GM21529 (cell line): Measurements from ENCODE around the gene MTMR3.
A peak's percentile ranks its signal among the peaks of the same experiment; 100 is the strongest.
"Not testable (repeated sequence)": the region's sequence is repeated elsewhere in the genome, so short reads cannot be mapped to it uniquely, and the experiment has no call there.

Source experiments
- ATAC-seq: cut with Tn5 transposase; IDR thresholded peaks from one replicate; pipeline ENCODE4 v1.9.1; 2021; ENCODE audit not compliant: unreplicated experiment

The MTMR3 gene

DNA sequence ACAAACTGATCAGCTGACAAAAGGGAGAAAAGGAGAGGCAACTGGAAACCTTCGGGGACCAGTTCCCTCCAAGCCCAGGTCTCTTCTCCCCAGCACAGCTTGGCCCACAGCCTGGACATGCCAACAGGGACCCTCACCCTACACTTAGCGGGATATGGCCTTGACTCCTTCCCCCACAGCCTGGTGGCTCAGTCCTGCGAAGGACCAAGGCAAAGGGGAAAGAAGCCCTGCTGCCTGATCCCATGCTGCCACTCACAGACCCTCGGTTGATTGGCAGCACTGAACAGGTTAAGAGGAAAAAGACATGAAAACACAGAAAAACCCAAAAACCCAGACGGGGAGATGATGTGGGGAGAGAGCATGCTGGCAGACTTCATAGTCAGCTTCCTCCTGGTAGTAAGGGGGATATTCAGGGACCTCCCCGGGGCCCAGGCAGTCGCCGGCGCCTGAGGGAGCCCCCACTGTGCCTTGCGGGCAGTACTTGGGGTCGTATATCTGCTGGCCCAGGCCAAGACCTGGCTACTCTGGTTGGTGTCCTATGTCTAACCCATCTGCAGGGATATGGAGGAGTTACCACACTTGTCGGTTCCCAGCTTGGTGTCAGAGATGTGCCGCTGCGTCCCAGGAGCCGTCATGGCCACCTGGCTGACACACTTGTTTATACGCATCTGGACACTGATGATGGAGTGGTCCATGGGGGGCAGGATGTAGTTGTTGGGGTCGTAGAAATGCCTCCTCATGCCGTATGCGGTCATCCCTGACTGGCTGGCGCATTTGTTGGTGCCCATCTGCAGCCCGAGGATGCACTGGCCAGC lies 163.1 kb downstream of the MTMR3 start:
- ATAC-seq = no peak

DNA sequence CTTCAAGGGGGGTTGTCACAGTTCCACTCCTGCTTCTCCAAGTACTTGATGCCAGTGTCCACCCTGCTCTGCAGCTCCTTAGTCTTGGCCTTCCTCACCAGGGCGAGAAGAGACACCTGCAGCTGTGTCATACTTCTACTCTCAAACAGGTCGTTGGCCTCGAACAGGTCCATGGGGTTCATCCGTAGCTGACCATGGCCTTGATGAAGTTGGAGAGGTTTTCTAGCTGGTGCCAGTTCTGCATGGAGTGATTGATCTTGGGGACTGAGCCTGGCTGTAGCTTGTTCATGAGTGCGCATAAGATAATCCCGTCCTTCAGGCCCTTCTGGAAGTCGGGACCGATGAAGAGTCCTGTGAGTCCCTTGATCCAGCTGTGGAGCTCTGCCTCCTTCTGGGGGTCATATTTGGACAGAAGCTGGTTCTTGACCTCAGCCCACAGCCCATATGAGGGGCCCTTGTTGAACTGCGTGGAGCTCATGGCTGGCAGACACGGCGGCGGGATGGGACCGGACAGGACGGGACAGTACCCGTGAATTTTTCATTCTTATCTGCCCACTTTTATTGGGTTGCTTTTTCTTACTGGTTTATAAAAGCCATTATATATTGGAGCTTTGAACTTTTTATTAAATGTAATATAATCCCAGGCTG lies 163.9 kb downstream of the MTMR3 start:
- no peak for ATAC-seq

DNA sequence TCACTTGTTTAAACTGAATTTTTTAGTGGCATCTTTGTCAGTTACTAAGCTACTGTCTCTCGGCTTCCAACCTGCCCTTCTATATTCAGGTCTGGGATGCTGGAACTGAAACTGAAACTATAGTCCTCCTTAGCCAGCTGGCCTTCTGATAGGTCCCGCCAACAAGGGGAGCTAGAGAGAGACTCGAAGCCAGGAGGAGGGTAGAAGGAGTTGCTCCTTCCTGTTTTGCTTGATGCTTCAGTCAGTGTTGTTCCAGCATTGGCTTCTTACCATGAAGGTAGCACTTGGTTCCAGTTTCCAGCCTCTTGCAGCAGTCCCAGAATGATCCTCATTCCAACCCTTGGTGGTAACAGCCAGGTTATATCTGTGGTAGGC lies 164.4 kb downstream of the MTMR3 start:
- no peak for ATAC-seq

DNA sequence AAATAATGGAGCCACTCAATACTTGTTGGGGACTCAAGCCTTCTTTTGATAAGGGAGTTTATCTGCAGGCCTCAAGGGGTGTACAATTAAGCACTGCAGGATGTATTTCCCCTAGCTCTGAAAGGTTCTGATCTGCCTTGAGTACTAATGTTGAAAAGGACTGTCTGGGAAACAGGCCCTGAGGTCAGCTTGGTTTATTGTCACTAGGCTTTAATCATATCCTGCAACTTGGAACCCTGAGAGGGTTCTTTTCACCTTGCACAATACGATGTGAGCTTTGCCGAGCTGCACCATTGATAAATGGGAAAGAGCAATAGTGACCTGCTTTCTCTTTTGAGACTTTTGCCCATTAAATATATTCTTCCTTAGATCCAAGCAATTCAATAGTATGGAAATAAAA lies 165.7 kb downstream of the MTMR3 start:
- no peak for ATAC-seq

DNA sequence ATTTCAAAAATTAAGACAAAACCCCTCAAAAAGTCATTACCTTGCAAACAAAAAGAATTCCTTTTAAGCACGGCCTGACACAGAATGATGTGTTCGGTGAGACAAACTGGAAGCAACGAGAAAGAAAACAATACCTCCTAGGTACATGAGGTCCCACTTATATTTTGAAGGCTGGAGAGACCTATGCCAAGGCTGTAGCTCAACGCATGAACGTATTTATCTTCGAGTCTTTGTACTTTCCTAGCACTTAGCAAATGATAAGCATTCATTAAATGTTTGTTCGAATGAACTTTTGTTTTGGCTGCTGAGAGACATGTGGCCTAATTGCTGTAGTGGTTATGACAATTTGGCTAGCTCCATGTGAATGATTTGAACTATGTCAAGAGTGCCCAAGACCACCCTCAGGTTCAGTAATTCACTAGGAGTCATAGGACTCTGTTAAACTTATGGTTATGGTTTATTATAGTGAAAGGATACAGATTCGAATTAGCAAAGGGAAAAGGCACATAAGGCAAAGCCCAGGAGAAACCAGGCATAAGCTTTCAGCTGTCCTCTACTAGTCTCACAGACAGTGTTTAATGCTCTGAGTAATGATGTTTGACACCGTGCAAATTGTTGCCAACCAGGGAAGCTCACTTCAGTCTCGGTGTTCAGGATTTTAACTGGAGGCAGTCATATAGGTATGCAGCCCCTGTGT lies 171.2 kb downstream of the MTMR3 start:
- no peak for ATAC-seq

DNA sequence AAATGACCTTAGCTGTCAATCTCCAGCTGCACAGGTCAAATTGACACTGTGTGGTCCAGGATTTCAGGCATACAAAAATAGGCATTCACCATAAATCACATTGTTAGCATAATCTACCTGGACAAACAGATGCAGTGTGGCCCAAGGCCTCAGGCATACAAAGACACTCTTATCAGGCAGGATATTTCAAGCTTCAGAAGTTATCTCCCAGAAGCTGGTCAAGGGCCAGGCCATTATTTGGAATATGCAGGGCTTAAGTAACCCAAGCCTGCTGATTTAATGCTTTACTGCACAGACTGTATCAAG lies 171.7 kb downstream of the MTMR3 start:
- no peak for ATAC-seq

DNA sequence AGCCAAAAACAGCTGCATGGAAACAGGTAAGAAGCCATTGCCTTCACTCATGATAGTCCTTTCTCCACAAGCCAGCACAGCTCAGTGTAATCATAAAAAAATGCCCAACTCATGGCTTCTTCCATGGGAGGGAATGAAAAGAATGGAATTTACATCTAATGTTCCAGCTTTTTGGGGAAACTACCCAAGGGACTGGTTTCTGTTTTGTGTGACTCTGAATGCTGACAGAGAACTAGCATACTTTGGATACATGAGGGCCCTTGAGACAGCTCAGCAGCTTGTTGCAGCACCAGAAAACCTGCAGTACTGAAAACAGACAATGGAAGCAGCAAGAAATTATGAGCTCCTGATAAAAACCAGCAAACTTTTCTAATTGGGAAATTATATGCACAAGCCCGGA lies 173.0 kb downstream of the MTMR3 start:
- no peak for ATAC-seq

DNA sequence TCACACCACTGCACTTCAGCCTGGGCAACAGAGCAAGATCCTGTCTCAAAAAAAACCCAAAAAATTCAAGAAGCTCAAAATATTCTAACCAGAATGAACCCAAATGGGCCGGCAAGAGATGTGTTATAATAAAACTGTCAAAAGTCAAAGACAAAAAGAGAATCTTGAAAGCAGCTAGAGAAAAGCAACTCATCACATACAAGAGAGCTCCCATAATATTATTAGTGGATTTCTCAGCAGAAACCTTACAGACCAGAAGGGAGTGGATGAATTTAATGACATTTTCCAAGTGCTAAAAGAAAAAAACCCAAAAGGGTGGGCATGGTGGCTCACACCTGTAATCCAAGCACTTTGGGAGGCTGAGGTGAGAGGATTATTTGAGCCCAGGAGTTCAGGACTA lies 174.4 kb downstream of the MTMR3 start:
- no peak for ATAC-seq

DNA sequence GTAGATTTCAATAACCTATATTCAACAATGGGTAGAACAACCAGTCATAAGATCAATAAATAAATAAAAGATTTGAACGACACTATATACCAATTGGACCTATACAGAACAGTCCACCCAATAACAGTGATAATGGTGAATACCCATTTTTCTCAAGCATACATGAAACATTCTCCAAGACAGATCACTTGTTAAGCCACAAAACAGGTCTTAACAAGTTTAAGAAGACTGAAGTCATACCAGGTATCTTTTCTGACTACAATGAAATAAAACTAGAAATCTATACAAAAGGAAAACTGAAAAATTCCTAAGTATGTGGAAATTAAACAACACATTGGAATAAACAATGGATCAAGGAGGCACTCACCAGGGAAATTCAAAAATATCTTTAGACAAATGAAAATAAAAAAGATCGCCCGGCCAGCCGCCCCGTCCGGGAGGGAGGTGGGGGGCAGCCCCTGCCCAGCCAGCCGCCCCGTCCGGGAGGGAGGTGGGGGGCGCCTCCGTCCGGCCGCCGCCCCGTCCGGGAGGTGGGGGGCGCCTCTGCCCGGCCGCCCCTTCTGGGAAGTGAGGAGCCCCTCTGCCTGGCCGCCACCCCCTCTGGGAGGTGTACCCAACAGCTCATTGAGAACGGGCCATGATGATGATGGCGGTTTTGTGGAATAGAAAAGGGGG lies 176.5 kb downstream of the MTMR3 start:
- ATAC-seq = not testable (repeated sequence)

DNA sequence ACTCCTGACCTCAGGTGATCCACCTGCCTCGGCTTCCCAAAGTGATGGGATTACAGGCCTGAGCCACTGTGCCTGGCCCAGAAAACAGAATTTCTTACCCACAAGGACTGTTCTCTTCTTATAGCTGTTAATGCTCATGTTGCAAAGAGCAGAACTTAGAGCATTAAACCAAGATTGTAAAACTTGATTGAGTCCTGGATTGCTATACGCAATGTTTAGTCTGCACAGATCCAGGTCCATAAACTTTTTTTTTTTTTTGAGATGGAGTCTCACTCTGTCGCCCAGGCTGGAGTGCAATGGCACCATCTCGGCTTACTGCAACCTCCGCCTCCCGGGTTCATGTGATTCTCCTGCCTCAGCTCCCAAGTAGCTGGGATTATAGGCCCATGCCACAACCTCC lies 178.1 kb downstream of the MTMR3 start:
- not testable (repeated sequence) for ATAC-seq

DNA sequence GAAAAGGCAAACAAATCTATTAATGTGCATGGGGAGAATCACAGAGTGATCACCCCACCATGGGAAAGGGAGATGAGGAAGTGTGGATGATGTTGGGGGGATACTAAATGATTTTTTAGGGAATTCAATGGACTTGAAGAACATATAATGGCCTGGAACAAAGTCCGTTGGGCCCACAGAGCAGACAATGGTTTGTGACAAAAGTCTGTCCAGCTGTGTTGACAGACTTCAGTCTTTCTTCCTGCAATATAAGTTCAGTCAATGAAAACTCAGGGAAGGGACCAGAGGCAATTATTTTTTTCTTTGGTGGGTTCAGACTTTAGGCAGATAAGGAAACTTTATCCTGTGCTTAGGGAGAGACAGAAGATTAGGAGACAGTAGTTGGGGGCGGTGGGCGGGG lies 179.3 kb downstream of the MTMR3 start:
- ATAC-seq = no peak

DNA sequence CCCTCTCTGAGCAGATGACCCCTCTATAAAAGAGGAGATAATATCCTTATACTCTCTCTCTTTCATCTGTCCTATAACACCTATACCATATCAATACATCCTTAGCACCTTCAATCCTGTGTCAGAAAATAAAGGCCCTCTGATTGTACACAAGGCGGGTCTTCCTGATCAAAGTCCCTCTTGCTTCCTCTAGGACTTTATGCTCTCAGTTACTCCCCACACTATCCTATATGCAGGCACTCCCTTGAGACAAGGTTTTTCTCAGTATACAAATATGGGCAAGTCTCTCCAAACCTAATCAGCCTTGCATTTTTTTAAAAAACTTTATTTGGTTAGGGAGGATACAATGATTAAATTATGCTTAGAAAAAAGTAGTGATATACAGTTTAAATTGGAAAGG lies 180.0 kb downstream of the MTMR3 start:
- ATAC-seq = no peak

DNA sequence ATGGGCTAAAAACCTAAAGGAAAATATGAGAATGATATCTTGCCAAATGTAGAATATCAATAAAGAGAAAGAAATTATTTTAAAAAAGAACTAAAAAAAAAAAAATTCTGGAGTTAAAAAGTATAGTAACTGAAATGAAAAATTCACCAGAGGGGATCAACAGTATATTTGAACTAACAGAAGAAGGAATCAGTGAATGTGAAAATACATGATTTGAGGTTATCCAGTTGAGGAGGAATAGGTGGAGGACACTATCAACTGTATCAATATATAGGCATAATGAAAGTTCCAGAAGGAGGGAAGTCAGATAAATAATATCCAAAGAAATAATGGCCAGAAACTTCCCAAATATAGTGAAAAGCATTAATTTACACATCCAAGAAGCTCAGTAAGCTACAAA lies 181.2 kb downstream of the MTMR3 start:
- no peak for ATAC-seq

DNA sequence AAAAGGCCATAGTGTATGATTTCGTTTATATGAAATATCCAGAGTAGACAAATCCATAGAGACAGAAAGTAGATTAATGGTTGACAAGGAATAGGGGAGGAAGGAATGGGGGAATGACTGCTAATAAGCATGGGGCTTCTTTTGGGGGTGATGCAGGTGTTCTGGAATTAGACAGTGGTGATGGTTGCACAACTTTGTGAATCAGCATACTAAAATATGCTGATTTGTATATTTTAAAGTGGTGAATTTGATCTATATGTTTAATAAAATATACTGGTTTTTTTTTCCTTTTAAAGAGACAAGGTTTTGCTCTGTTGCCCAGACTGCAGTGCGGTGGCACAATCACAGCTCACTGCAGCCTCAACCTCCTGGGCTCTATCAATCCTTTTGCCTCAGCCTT lies 190.8 kb downstream of the MTMR3 start:
- ATAC-seq = no peak

DNA sequence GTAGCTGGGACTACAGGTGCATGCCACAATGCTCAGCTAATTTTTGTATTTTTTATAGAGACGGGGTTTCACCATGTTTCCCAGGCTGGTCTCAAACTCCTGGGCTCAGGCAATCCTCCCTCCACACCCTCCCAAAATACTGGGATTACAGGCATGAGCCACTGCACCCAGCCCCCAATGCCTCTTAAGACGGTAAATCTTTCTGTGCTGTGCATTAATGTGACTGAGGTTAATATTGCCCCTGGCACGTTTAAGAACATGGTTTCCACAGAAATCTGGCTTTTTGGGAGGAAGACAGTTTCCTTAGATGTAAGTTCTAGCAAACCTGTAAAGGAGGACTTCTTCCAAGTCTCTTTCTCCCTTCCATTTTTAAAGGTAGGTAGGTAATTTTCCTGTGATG lies 191.2 kb downstream of the MTMR3 start:
- no peak for ATAC-seq

DNA sequence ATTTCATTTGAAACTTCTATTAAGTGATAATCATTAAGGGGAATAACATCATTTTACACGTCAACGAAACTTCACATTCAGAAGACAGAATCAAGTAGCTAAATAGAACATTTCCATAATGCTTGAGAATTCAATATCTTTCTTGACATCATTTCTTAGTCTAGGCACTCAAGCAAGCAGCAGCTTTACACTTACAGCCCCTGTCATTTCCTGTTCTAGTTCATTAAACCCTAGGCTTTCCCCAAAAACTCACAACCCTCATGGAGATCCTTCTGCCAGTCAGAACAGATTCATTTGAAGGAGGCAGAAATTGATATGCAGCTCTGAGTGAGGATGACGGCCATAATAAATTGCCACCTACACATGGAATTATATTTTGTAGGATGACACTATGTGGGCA lies 192.0 kb downstream of the MTMR3 start:
- no peak for ATAC-seq

DNA sequence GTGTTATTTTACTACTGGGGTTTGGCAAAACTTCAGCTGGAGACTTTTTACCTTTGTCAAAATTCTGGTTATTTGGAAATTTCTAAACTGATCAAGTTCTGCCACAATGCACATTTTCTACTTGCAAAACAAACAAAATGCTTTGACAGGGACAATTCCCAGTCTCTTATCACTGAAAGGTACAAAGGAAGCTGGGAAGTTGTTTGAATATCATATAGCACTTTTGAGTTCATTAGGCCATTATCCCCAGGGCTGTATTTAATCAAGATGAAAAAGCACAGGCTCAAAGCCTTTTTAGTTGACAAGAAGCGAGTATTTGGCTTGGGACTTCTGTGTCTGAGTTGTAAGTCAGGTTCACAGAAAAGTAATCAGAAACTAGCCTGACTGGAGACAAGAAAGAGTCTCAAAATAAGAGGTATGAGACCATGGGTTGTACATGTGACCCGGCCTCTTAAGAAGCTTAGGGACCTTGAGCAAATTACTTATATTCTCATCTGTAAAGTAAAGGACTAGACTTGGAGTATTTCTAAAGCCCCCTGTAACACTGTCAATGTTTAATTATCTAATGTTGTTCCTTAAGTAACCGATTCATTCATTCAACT lies 194.4 kb downstream of the MTMR3 start:
- ATAC-seq = no peak

DNA sequence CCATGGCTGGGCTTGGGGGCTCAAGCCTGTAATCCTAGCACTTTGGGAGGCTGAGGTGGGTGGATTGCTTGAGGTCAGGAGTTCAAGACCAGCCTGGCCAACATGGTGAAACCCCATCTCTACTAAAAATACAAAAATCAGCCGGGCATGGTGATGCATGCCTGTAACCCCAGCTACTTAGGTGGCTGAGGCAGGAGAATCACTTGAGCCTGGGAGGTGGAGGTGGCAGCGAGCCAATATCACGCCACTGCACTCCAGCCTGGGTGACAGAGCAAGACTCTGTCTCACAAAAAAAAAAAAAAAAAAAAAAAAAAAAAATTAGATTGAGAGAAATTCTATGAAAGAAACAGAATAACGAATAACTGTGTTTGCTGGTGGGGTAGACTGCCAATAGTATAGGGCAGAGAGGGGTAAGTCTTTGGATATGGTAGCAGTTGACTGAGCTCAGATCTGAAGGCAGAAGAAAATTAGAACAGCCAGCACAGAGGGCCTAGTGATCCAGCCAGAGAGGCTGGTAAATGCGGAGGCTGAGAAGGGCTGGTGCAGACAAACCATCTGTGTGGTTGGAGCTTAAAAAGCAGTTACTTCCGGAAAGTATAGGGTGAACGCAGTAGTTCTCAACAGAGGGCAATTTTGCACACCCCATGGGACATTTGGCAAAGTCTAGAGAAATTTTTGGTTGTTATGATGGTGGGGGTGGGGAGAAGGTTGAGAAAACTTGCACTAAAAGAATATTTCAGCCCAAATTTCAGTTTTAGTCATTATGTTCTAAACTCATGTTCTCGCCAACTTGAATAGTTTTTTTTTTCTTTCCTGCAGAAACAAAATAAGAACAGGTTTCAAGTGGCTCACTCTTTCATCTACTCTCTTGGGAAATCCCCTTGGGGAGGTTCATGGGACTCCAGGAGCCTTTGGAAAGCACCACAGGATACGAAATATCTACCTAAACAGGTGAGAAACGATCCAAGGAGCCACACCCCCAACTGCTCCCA lies 195.6 kb downstream of the MTMR3 start:
- peak; percentile 57 for ATAC-seq

DNA sequence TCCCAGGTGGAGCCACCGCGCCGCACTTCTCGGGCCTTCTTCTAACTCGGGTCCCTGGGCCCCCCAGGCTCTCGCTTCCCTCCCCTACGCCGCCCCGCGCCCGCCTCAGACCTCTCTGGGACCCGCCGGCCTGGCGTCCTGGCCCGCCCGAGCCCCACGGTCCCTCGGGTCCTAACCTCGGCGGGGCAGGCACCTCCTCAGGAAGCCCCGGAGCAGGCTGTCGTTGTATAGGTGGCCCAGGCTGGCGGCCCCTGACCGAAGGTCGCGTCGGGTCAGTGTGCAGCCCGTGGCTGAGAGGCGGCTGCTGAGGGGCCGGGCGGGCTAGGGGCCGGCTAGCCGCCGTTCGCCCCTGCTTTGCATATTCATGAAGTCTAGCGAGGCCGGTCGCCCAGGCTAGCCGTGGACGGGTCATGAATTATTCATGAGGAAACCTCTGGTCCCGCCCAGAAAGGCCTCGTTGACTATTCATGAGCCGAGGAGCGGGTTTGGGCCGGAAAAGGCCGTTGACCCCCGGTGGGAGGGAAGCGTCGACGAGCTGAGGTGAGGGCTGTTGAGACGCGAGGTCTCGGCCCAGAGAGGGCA lies 197.1 kb downstream of the MTMR3 start, which contains the start of gene HORMAD2:
TSS of gene HORMAD2 (plus strand) at position 513 of the 582 bp plus-strand sequence. CDS start 13,489 bp downstream, outside the sequence.
- no peak for ATAC-seq
